H1 (cell line): ENCODE data around the gene GTF2F1. TPM values are rescaled to one million over a fixed set of nuclear protein-coding genes. Genes with fewer than 3 reads are reported as not detected.

Experiments used
- CTCF ChIA-PET: fragments of 300-600 bp; sonication (Branson Sonifier 250); formaldehyde crosslinking; loops from one replicate; lab custom pipeline; 2021; ENCODE audit not compliant: partially characterized antibody; lab: Charles Lee
- POLR2A ChIA-PET: fragments of 300-600 bp; sonication (Branson Sonifier 250); formaldehyde crosslinking; loops from one replicate; lab custom pipeline; 2021; ENCODE audit warnings: inconsistent platforms; ENCODE audit not compliant: partially characterized antibody; lab: Charles Lee
- DNase-seq, 2 experiments: peaks; one replicate each; pipeline versions ENCODE4 v3.0.0 to v3.0.0-alpha.2; 2010 to 2022; ENCODE audit warnings: low spot score in 2 of 2, low read depth in 1 of 2, mixed read lengths in 1 of 2
- FAIRE-seq: peaks from 2 replicates; lab custom pipeline; 2011; peaks lifted over from hg19 to GRCh38; lab: Jason Lieb, UNC
- H2AFZ ChIP-seq: 2 replicates; pipeline ENCODE4 v1.8.1; 2012; ENCODE audit warnings: low read length, inconsistent platforms
- H2AK5ac ChIP-seq: 2 replicates; pipeline ENCODE4 v1.6.1; 2013; ENCODE audit warnings: low read depth, low read length
- H2BK120ac ChIP-seq: replicated peaks from 2 replicates; pipeline ENCODE3; 2013; ENCODE audit warnings: low read depth, low read length, inconsistent platforms
- H2BK12ac ChIP-seq: 2 replicates; pipeline ENCODE4 v1.6.1; 2013; ENCODE audit warnings: low read depth, low read length
- H2BK15ac ChIP-seq: 2 replicates; pipeline ENCODE4 v1.6.1; 2013; ENCODE audit warnings: low read length
- H2BK20ac ChIP-seq: 2 replicates; pipeline ENCODE4 v1.6.1; 2013; ENCODE audit warnings: low read length
- H2BK5ac ChIP-seq: 2 replicates; pipeline ENCODE4 v1.6.1; 2013; ENCODE audit warnings: low read depth, low read length
- H3K14ac ChIP-seq: 2 replicates; pipeline ENCODE4 v1.6.1; 2013; ENCODE audit warnings: inconsistent platforms; ENCODE audit not compliant: insufficient read length
- H3K18ac ChIP-seq: 2 replicates; pipeline ENCODE4 v1.6.1; 2013; ENCODE audit warnings: low read length; ENCODE audit errors: extremely low read depth
- H3K23ac ChIP-seq: 2 replicates; pipeline ENCODE4 v1.6.1; 2013; ENCODE audit warnings: inconsistent platforms; ENCODE audit not compliant: insufficient read length
- H3K23me2 ChIP-seq: 2 replicates; pipeline ENCODE4 v1.6.1; 2013; ENCODE audit warnings: low read depth, low read length
- H3K27ac ChIP-seq: 2 replicates; pipeline ENCODE4 v1.6.1; 2011; ENCODE audit warnings: low read depth, low read length, inconsistent platforms
- H3K27me3 ChIP-seq, 4 experiments: replicated peaks in 1 of 4; 1 replicate in 1 of 4; 2 replicates in 3 of 4; pipeline versions ENCODE4 v1.6.1 to v1.8.1; 2011 to 2013; ENCODE audit warnings: low read length in 3 of 4, mild to moderate bottlenecking in 3 of 4, inconsistent platforms in 2 of 4, mixed read lengths in 2 of 4, moderate library complexity in 1 of 4; ENCODE audit not compliant: control insufficient read depth in 3 of 4, insufficient read depth in 3 of 4; ENCODE audit errors: extremely low read depth in 1 of 4
- H3K36me3 ChIP-seq, 4 experiments: 2 replicates each; pipeline versions ENCODE4 v1.6.1 to v1.8.1; 2011 to 2013; ENCODE audit warnings: mild to moderate bottlenecking in 4 of 4, low read length in 3 of 4, moderate library complexity in 2 of 4, control low read depth in 1 of 4, inconsistent platforms in 1 of 4; ENCODE audit not compliant: insufficient read depth in 4 of 4, control insufficient read depth in 2 of 4
- H3K4ac ChIP-seq: replicated peaks from 2 replicates; pipeline ENCODE3; 2013; ENCODE audit warnings: low read length, low read depth, mixed read lengths, inconsistent platforms; ENCODE audit not compliant: insufficient read length
- H3K4me1 ChIP-seq, 4 experiments: replicated peaks in 1 of 4; 1 replicate in 1 of 4; 2 replicates in 3 of 4; pipeline versions ENCODE4 v1.6.1 to v1.8.1; 2011 to 2013; ENCODE audit warnings: low read length in 3 of 4, inconsistent platforms in 2 of 4, mixed read lengths in 1 of 4; ENCODE audit not compliant: insufficient read depth in 4 of 4, control insufficient read depth in 3 of 4
- H3K4me2 ChIP-seq, 2 experiments: 2 replicates each; pipeline versions ENCODE4 v1.6.1 to v1.8.1; 2011 to 2013; ENCODE audit warnings: low read depth in 2 of 2, low read length in 2 of 2, control low read depth in 1 of 2, inconsistent platforms in 1 of 2, mild to moderate bottlenecking in 1 of 2; ENCODE audit not compliant: insufficient read depth in 1 of 2
- H3K4me3 ChIP-seq, 4 experiments: fragments of 200-600, 300-600 bp in 1 of 4; sonication (generic), shearing (Covaris generic), sonication (Bioruptor Twin) in 1 of 4; 2 replicates each; pipeline versions ENCODE4 v1.5.1 to v1.8.1; 2011 to 2016; ENCODE audit warnings: low read length in 4 of 4, low read depth in 3 of 4, control low read depth in 2 of 4, inconsistent platforms in 2 of 4, mild to moderate bottlenecking in 2 of 4, mixed read lengths in 1 of 4, moderate library complexity in 1 of 4; ENCODE audit not compliant: insufficient read depth in 2 of 4; ENCODE audit errors: extremely low read depth in 1 of 4
- H3K56ac ChIP-seq: replicated peaks from 2 replicates; pipeline ENCODE3; 2013; ENCODE audit warnings: low read depth, mild to moderate bottlenecking, mixed read lengths, low read length, inconsistent platforms; ENCODE audit not compliant: insufficient read length
- H3K79me1 ChIP-seq: 2 replicates; pipeline ENCODE4 v1.6.1; 2013; ENCODE audit warnings: low read depth, low read length, control low read depth
- H3K79me2 ChIP-seq, 2 experiments: 2 replicates each; pipeline versions ENCODE4 v1.6.1 to v1.8.1; 2012 to 2013; ENCODE audit warnings: low read length in 2 of 2, mild to moderate bottlenecking in 2 of 2, inconsistent platforms in 1 of 2; ENCODE audit not compliant: insufficient read depth in 2 of 2, control insufficient read depth in 1 of 2
- H3K9ac ChIP-seq, 4 experiments: replicated peaks in 1 of 4; 1 replicate in 1 of 4; 2 replicates in 3 of 4; pipeline versions ENCODE4 v1.6.1 to v1.8.1; 2011 to 2013; ENCODE audit warnings: low read depth in 3 of 4, low read length in 3 of 4, control low read depth in 2 of 4, mild to moderate bottlenecking in 2 of 4, moderate library complexity in 2 of 4, inconsistent platforms in 1 of 4; ENCODE audit errors: extremely low read depth in 1 of 4
- H3K9me3 ChIP-seq, 2 experiments: 2 replicates each; pipeline versions ENCODE4 v1.6.1 to v1.8.1; 2012 to 2013; ENCODE audit warnings: mild to moderate bottlenecking in 2 of 2, moderate library complexity in 2 of 2, control low read depth in 1 of 2, inconsistent platforms in 1 of 2, low read depth in 1 of 2, low read length in 1 of 2, mixed read lengths in 1 of 2; ENCODE audit not compliant: insufficient read depth in 2 of 2
- H4K20me1 ChIP-seq, 2 experiments: replicated peaks in 1 of 2; 2 replicates each; pipeline versions ENCODE3 to v1.8.1; 2011 to 2013; ENCODE audit warnings: inconsistent platforms in 2 of 2, low read length in 2 of 2, mild to moderate bottlenecking in 1 of 2; ENCODE audit not compliant: insufficient read depth in 2 of 2, control insufficient read depth in 1 of 2
- H4K5ac ChIP-seq: 2 replicates; pipeline ENCODE4 v1.6.1; 2013; ENCODE audit warnings: low read length, low read depth, mixed read lengths, inconsistent platforms; ENCODE audit not compliant: insufficient read length
- H4K8ac ChIP-seq: 2 replicates; pipeline ENCODE4 v1.8.0; 2013; ENCODE audit warnings: mild to moderate bottlenecking, moderate library complexity, low read length, inconsistent platforms; ENCODE audit not compliant: insufficient read depth; ENCODE audit errors: extremely low read depth
- H4K91ac ChIP-seq: replicated peaks from 2 replicates; pipeline ENCODE3; 2013; ENCODE audit warnings: low read length, mixed read lengths, inconsistent platforms; ENCODE audit not compliant: insufficient read length
- GTF2F1 ChIP-seq: IDR thresholded peaks from 2 replicates; pipeline ENCODE4 v1.6.1; 2012; ENCODE audit warnings: low read depth, low read length, improper control_type of control experiment, borderline replicate concordance
- PHF8 ChIP-seq: fragments of 200-600 bp; sonication (generic); conservative IDR thresholded peaks from 2 replicates; pipeline ENCODE4 v1.7.1; 2012; ENCODE audit warnings: low read depth, mild to moderate bottlenecking, inconsistent platforms, low read length, moderate library complexity
- POLR2AphosphoS5 ChIP-seq: IDR thresholded peaks from 2 replicates; pipeline ENCODE4 v1.6.1; 2011; ENCODE audit warnings: low read depth, low read length
- SP4 ChIP-seq: IDR thresholded peaks from 2 replicates; pipeline ENCODE4 v1.6.1; 2012; ENCODE audit warnings: low read length, inconsistent platforms
- TAF1 ChIP-seq: IDR thresholded peaks from 2 replicates; pipeline ENCODE4 v1.6.1; 2011; ENCODE audit warnings: mild to moderate bottlenecking, low read depth, low read length
- WGBS, 2 experiments: shearing (Covaris generic) in 1 of 2; methylation state at CpG; one replicate each; pipeline versions ENCODE4 v1.1.6 to v1.1.7; 2013 to 2015; ENCODE audit warnings: low lambda C conversion rate in 2 of 2, mixed read lengths in 2 of 2, inconsistent platforms in 1 of 2, low coverage in 1 of 2, missing lambda C conversion rate in 1 of 2; ENCODE audit not compliant: insufficient replicate concordance in 2 of 2, insufficient coverage in 1 of 2, insufficient read length in 1 of 2; ENCODE audit errors: extremely low coverage in 1 of 2, missing lambda C conversion rate in 1 of 2; 5-methylcytosine and 5-hydroxymethylcytosine counted together
- polyA plus RNA-seq, 7 experiments: library from polyadenylated mRNA; depleted of rRNA in 3 of 7; stranded (reverse) in 5 of 7; unstranded in 2 of 7; fragments of >200 nt in 5 of 7; fragments of 200-250 nt in 2 of 7; gene quantifications; 1 replicate in 5 of 7; 2 replicates in 1 of 7; 4 replicates in 1 of 7; pipeline versions ENCODE4 v1.2.1 to v1.2.3, GENCODE V29; 2011 to 2013; ENCODE audit warnings: missing spikeins in 2 of 7, mixed read lengths in 2 of 7
- total RNA-seq: library from RNA; stranded (reverse); fragmentation: NEBNext Ultra II Directional; extraction: Animal tissue kit (Norgen Biotek cat#: 25700); gene quantifications from 2 replicates; pipeline ENCODE4 v1.2.1, GENCODE V29; 2021

Gene GTF2F1
- total and polyA plus RNA-seq, 2 of the 8 experiments (the other 6 are each of a cell fraction or from before 2014, with no cell fraction given), result 29.3 to 56.3 TPM

GRCh38 chr19:6427131-6427530 lies 34.2 kb upstream of the GTF2F1 start:
- peaks cover 20% of the 10 kb centered on the region in 2 experiments for H3K79me2 ChIP-seq
- H3K27ac ChIP-seq, result no peak overlapping the region
- FAIRE-seq (no peak), DNase-seq (no peak)
- ChIA-PET CTCF (interaction anchor here (1.2 to 1.6 kb wide), 3 partner anchors 40 to 55 kb away, joined by 3 to 7 read pairs (median 3); partner anchors contain the start of genes ALKBH7 and DENND1C), POLR2A (interaction anchor here (0.6 to 1.5 kb wide), 4 partner anchors 15 to 160 kb away, joined by 3 to 4 read pairs (median 3); no protein-coding TSS in a partner anchor)
- H3K36me3 ChIP-seq, result peaks cover 0 to 3% (median under 1%) of the 10 kb centered on the region in 4 experiments; a peak in 4 of 8 replicates
- no peak overlapping the region for H2BK12ac ChIP-seq
- no peak overlapping the region for H3K4ac ChIP-seq
- peaks cover 19 to 20% of the 10 kb centered on the region in 2 experiments for H4K20me1 ChIP-seq
- no peak overlapping the region for H2BK5ac ChIP-seq
- H2BK20ac ChIP-seq, result no peak overlapping the region
- H2AK5ac ChIP-seq, result no peak overlapping the region
- no peak overlapping the region for H2BK15ac ChIP-seq
- peaks cover 0 to 6% (median 0%) of the 10 kb centered on the region in 4 experiments; a peak in 2 of 7 replicates for H3K27me3 ChIP-seq
- H3K79me1 ChIP-seq, result no peaks in the 10 kb centered on the region; the same call in 1 of the 2 replicates
- H3K4me2 ChIP-seq, result no peak overlapping the region
- no peak overlapping the region for H3K23ac ChIP-seq
- peaks cover 0 to 5% of the 10 kb centered on the region in 2 experiments; a peak in 2 of 4 replicates for H3K9me3 ChIP-seq
- WGBS, 2 experiments, result 94% methylated on average over 18 of the region's 18 CpGs; no CpG with 5 or more reads in 1 of the 2 experiments
- no peak overlapping the region for H3K18ac ChIP-seq
- H2BK120ac ChIP-seq, result no peak overlapping the region
- H3K23me2 ChIP-seq, result peaks cover 8% of the 10 kb centered on the region
- H3K56ac ChIP-seq, result no peak overlapping the region
- H3K4me3 ChIP-seq, result no peak overlapping the region
- H4K5ac ChIP-seq, result no peak overlapping the region
- no peak overlapping the region for H4K8ac ChIP-seq
- H3K4me1 ChIP-seq, result peaks cover 0 to 4% (median 0%) of the 10 kb centered on the region in 4 experiments; a peak in 2 of 7 replicates
- H3K9ac ChIP-seq, result no peak overlapping the region
- H4K91ac ChIP-seq, result no peak overlapping the region
- TF ChIP-seq GTF2F1 (no peak), TAF1 (no peak), POLR2AphosphoS5 (no peak), SP4 (no peak), PHF8 (no peak)
- H3K14ac ChIP-seq, result no peak overlapping the region
- H2AFZ ChIP-seq, result no peak overlapping the region
